Ovary (tissue), 9 donors: ENCODE measurements around the gene MRPS10. TPM values are rescaled to one million over a fixed set of nuclear protein-coding genes. Genes with fewer than 3 reads are reported as not detected.

Experiments used
- DNase-seq, 5 donors: peaks; one replicate each; pipeline ENCODE4 v3.0.0-alpha.2; 2019 to 2020
- H3K27ac ChIP-seq, 2 donors: fragments of 200-600 bp; one replicate each; pipeline versions ENCODE4 v1.5.1 to v1.8.0; 2019 to 2022
- H3K27me3 ChIP-seq: fragments of 200-600 bp; one replicate; pipeline ENCODE4 v1.8.0; 2022
- H3K36me3 ChIP-seq: fragments of 200-600 bp; sonication (generic); one replicate; pipeline ENCODE4 v1.5.1; 2019
- H3K4me1 ChIP-seq: one replicate; pipeline ENCODE4 v1.8.1; 2013; ENCODE audit warnings: mild to moderate bottlenecking, moderate library complexity; ENCODE audit not compliant: insufficient read depth
- H3K4me3 ChIP-seq: fragments of 200-600 bp; sonication (generic); one replicate; pipeline ENCODE4 v1.5.1; 2017
- H3K9me3 ChIP-seq, 2 donors: fragments of 200-600 bp in 1 of 2; sonication (generic) in 1 of 2; one replicate each; pipeline versions ENCODE4 v1.5.1 to v1.8.1; 2013 to 2019; ENCODE audit warnings: mild to moderate bottlenecking in 1 of 2, moderate library complexity in 1 of 2
- CTCF ChIP-seq, 3 donors: fragments of 450-650 bp in 2 of 3; fragments of 200-600 bp in 1 of 3; IDR thresholded peaks; one replicate each; pipeline versions ENCODE4 v1.5.1 to v1.8.0; 2016 to 2022; ENCODE audit warnings: antibody characterized with exemption in 3 of 3, mild to moderate bottlenecking in 1 of 3
- EP300 ChIP-seq: sonication (generic); formaldehyde crosslinking; IDR thresholded peaks from one replicate; pipeline ENCODE4 v1.6.1; 2017; ENCODE audit warnings: antibody characterized with exemption
- POLR2A ChIP-seq: fragments of 450-650 bp; IDR thresholded peaks from one replicate; pipeline ENCODE4 v1.6.1; 2017; ENCODE audit warnings: antibody characterized with exemption, mild to moderate bottlenecking, moderate library complexity
- WGBS, 3 donors: extraction: QIAGEN DNeasy Blood & Tissue Kit in 1 of 3; methylation state at CpG; one replicate each; pipeline versions ENCODE4 v1.1.5 to v1.1.7; 2013 to 2017; 5-methylcytosine and 5-hydroxymethylcytosine counted together
- intact Hi-C, 4 donors: fragments of 100-400 bp; cut with DNase I; formaldehyde crosslinking; loops; one replicate each; pipeline versions ENCODE4 v1.11.0 to v1.15.1; 2022 to 2023
- polyA plus RNA-seq, 2 donors: library from polyadenylated mRNA; stranded (reverse); fragments of 200-250 nt in 1 of 2; fragments of 350-450 nt in 1 of 2; fragmentation: Illumina TruSeq in 1 of 2; extraction: RNeasy Lipid Tissue Mini Kit (QIAGEN cat#74804) in 1 of 2; gene quantifications; one replicate each; pipeline ENCODE4 v1.2.3, GENCODE V29; 2013 to 2014
- total RNA-seq, 7 donors: library from RNA; depleted of rRNA in 2 of 7; stranded (reverse); fragments of >200 nt in 2 of 7; fragmentation: NEBNext Ultra II Directional in 3 of 7; extraction: Animal tissue kit (Norgen Biotek cat#: 25700) in 3 of 7; gene quantifications; one replicate each; pipeline versions ENCODE4 v1.1.0 to v1.2.4, GENCODE V29; 2016 to 2023
- donor health status: DM: no; HTN: no; CAD: no; lungs with moderate emphysema.
- donor health status: DM: no; HTN: no; CAD: no.
- donor health status: Bipolar disorder and iron deficiency.
- donor health status: DM: yes; HTN: yes; CAD: no.
- donor health status: DM: no; HTN: no; CAD: no.
- donor health status: DM: yes; HTN: yes; CAD: no.

Gene MRPS10
- total and polyA plus RNA-seq, 9 donors = 14.9 to 37.3 (median 24.6) TPM

GRCh38 chr6:42166444-42167141 lies 51.1 kb downstream of the MRPS10 start:
- Histone ChIP-seq H3K36me3 (no peaks in the 10 kb centered on the region), H3K4me1 (no peaks in the 10 kb centered on the region), H3K9me3 (no peaks in the 10 kb centered on the region), H3K27me3 (no peaks in the 10 kb centered on the region), H3K27ac (no peak overlapping the region), H3K4me3 (no peak overlapping the region)
- intact Hi-C loops = loop anchor here in 3 of 4 donors (5.0 to 10.0 kb wide), 2 partner anchors 92 to 94 kb away; no protein-coding TSS in a partner anchor
- TF ChIP-seq POLR2A (no peak), CTCF (IDR thresholded peaks at IDR 0.05) (peak; percentile 46 to 78 (median 66))
- peak; percentile 37 to 71 (median 59) for DNase-seq
- 8 to 13% (median 10%) methylated on average over 8 of the region's 8 CpGs for WGBS, 3 donors

- Histone ChIP-seq H3K9me3 (no peaks in the 10 kb centered on the region), H3K27ac (no peak overlapping the region), H3K4me3 (no peak overlapping the region), H3K36me3 (no peaks in the 10 kb centered on the region), H3K27me3 (no peaks in the 10 kb centered on the region), H3K4me1 (no peaks in the 10 kb centered on the region)
- WGBS, 3 donors = 77 to 84% (median 80%) methylated on average over 9 of the region's 9 CpGs
- no peak for TF ChIP-seq CTCF (IDR thresholded peaks at IDR 0.05)
- no peak for TF ChIP-seq EP300
- TF ChIP-seq POLR2A = no peak
- no peak for DNase-seq
- intact Hi-C loops = loop anchor here in 3 of 4 donors (5.0 to 10.0 kb wide), 2 partner anchors 90 to 93 kb away; no protein-coding TSS in a partner anchor
Observed at GRCh38 chr6:42165016-42165415, 52.6 kb downstream of the MRPS10 start.

- 5 to 6% (median 6%) methylated on average over 1 of the region's 1 CpG for WGBS, 3 donors
Observed at GRCh38 chr6:42163981-42164380, 53.7 kb downstream of the MRPS10 start.

GRCh38 chr6:42162812-42163211 lies 54.8 kb downstream of the MRPS10 start:
- no peaks in the 10 kb centered on the region for H3K27me3 ChIP-seq
- 84 to 90% (median 87%) methylated on average over 13 of the region's 13 CpGs for WGBS, 3 donors
- no peak for DNase-seq
- no peaks in the 10 kb centered on the region for H3K4me1 ChIP-seq
- H3K27ac ChIP-seq = no peak overlapping the region
- TF ChIP-seq CTCF (IDR thresholded peaks at IDR 0.05) = no peak
- no peak for TF ChIP-seq POLR2A
- no peak for TF ChIP-seq EP300
- intact Hi-C loops = loop anchor here in 2 of 4 donors (10.0 kb wide), 1 partner anchor 88 kb away; no protein-coding TSS in a partner anchor
- no peaks in the 10 kb centered on the region for H3K36me3 ChIP-seq
- no peak overlapping the region for H3K4me3 ChIP-seq
- no peaks in the 10 kb centered on the region for H3K9me3 ChIP-seq

More at GRCh38 chr6:42163981-42164380, 53.7 kb downstream of the MRPS10 start:
- DNase-seq = no peak
- intact Hi-C loops = loop anchor here in 2 of 4 donors (10.0 kb wide), 1 partner anchor 89 kb away; no protein-coding TSS in a partner anchor
- no peak for TF ChIP-seq POLR2A
- TF ChIP-seq CTCF (IDR thresholded peaks at IDR 0.05) = no peak
- TF ChIP-seq EP300 = no peak
- Histone ChIP-seq H3K4me3 (no peak overlapping the region), H3K36me3 (no peaks in the 10 kb centered on the region), H3K4me1 (no peaks in the 10 kb centered on the region), H3K9me3 (no peaks in the 10 kb centered on the region), H3K27ac (no peak overlapping the region), H3K27me3 (no peaks in the 10 kb centered on the region)
